Tibial nerve (tissue), 4 donors: ENCODE results near the gene NTNG1.

ENCODE experiments used
- EP300 ChIP-seq, 2 donors: sonication (generic); formaldehyde crosslinking; IDR thresholded peaks; one replicate each; pipeline ENCODE4 v1.6.1; 2017; ENCODE audit warnings: antibody characterized with exemption in 2 of 2, mild to moderate bottlenecking in 1 of 2
- TF ChIP-seq, protein P1 (sequence below), 5 experiments: fragments of 200-600 bp in 3 of 5; fragments of 450-650 bp in 2 of 5; sonication (generic) in 3 of 5; IDR thresholded peaks; one replicate each; pipeline ENCODE4 v1.5.1; 2016 to 2019; ENCODE audit warnings: antibody characterized with exemption in 5 of 5, mild to moderate bottlenecking in 3 of 5, moderate library complexity in 2 of 5

DNA sequence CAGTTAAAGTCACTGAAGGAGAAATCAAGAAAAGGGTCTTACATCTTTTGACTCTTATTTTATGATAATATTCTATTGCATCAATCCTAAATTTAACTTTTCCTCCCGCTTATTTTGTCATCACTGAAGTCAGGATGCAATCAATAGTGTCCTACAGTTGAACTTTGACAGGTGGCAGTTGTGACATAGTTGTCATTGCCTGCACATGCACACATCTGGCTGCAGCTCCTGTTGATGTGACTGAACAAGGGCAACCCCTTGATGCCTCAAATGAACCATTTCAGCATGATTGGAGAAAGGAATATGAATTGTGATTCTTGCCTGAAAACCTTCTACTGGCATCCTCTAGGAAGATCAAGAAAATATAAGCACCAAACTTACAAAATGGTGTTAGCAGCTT lies 157.7 kb downstream of the NTNG1 start:
- TF ChIP-seq, protein P1, sequence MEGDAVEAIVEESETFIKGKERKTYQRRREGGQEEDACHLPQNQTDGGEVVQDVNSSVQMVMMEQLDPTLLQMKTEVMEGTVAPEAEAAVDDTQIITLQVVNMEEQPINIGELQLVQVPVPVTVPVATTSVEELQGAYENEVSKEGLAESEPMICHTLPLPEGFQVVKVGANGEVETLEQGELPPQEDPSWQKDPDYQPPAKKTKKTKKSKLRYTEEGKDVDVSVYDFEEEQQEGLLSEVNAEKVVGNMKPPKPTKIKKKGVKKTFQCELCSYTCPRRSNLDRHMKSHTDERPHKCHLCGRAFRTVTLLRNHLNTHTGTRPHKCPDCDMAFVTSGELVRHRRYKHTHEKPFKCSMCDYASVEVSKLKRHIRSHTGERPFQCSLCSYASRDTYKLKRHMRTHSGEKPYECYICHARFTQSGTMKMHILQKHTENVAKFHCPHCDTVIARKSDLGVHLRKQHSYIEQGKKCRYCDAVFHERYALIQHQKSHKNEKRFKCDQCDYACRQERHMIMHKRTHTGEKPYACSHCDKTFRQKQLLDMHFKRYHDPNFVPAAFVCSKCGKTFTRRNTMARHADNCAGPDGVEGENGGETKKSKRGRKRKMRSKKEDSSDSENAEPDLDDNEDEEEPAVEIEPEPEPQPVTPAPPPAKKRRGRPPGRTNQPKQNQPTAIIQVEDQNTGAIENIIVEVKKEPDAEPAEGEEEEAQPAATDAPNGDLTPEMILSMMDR (IDR thresholded peaks at IDR 0.05): no peak
- no peak for TF ChIP-seq EP300 (IDR thresholded peaks at IDR 0.05)
